Kidney epithelial cell (primary cell): Measurements from ENCODE around the gene ARHGAP31. TPM values are rescaled to one million over a fixed set of nuclear protein-coding genes. Genes with fewer than 3 reads are reported as not detected.

Experiments used
- DNase-seq: peaks from one replicate; pipeline ENCODE4 v3.0.0-alpha.2; 2010; ENCODE audit warnings: low read depth
- H3K27me3 ChIP-seq: 2 replicates; pipeline ENCODE4 v1.6.0; 2011; ENCODE audit warnings: low read length; ENCODE audit not compliant: control insufficient read depth, insufficient read depth
- H3K36me3 ChIP-seq: 2 replicates; pipeline ENCODE4 v1.5.1; 2011; ENCODE audit warnings: low read length; ENCODE audit not compliant: control insufficient read depth, insufficient read depth
- H3K4me3 ChIP-seq: 2 replicates; pipeline ENCODE4 v1.5.1; 2011; ENCODE audit warnings: low read depth, mild to moderate bottlenecking, control low read depth, low read length
- CTCF ChIP-seq: IDR thresholded peaks from 2 replicates; pipeline ENCODE4 v1.5.1; 2011; ENCODE audit warnings: mild to moderate bottlenecking, moderate library complexity, low read length, control low read depth, inconsistent platforms; ENCODE audit not compliant: insufficient read depth, poor library complexity, severe bottlenecking
- total RNA-seq: library from RNA; depleted of rRNA; stranded (reverse); fragments of >200 nt; gene quantifications from 2 replicates; pipeline ENCODE4 v1.2.3, GENCODE V29; 2015

Gene ARHGAP31
- total RNA-seq, 1 donor from 2014 or later = 18.5 TPM

GRCh38 chr3:119400466-119400865 is 106.3 kb downstream of the ARHGAP31 start:
- TF ChIP-seq CTCF = no peak
- Histone ChIP-seq H3K27me3 (no peaks in the 10 kb centered on the region), H3K36me3 (no peaks in the 10 kb centered on the region), H3K4me3 (no peak overlapping the region)
- DNase-seq = no peak

GRCh38 chr3:119401069-119401468 is 106.9 kb downstream of the ARHGAP31 start:
- no peaks in the 10 kb centered on the region for H3K27me3 ChIP-seq
- no peak overlapping the region for H3K4me3 ChIP-seq
- no peaks in the 10 kb centered on the region for H3K36me3 ChIP-seq
- TF ChIP-seq CTCF = no peak
- no peak for DNase-seq

- H3K4me3 ChIP-seq = no peak overlapping the region
- no peaks in the 10 kb centered on the region for H3K27me3 ChIP-seq
- no peaks in the 10 kb centered on the region for H3K36me3 ChIP-seq
- no peak for TF ChIP-seq CTCF
- no peak for DNase-seq
Observed at GRCh38 chr3:119401503-119402440, 107.6 kb downstream of the ARHGAP31 start.

GRCh38 chr3:119402791-119403190 is 108.6 kb downstream of the ARHGAP31 start:
- no peaks in the 10 kb centered on the region for H3K27me3 ChIP-seq
- H3K4me3 ChIP-seq = no peak overlapping the region
- H3K36me3 ChIP-seq = no peaks in the 10 kb centered on the region
- no peak for DNase-seq
- TF ChIP-seq CTCF = no peak

GRCh38 chr3:119403201-119403600 is 109.0 kb downstream of the ARHGAP31 start:
- no peaks in the 10 kb centered on the region for H3K36me3 ChIP-seq
- DNase-seq = no peak

More at GRCh38 chr3:119403201-119403600, 109.0 kb downstream of the ARHGAP31 start:
- no peaks in the 10 kb centered on the region for H3K27me3 ChIP-seq
- no peak overlapping the region for H3K4me3 ChIP-seq
- no peak for TF ChIP-seq CTCF
